HepG2 (cell line): ENCODE data around the gene VAPB. TPM values are rescaled to one million over a fixed set of nuclear protein-coding genes. Genes with fewer than 3 reads are reported as not detected.

ENCODE experiments used
- ATAC-seq: fragments of 200-7000 bp; cut with Tn5 transposase; 3 replicates; pipeline ENCODE4 v1.9.1; 2020; ENCODE audit warnings: mild to moderate bottlenecking, moderate library complexity
- BruUV-seq: library from RNA; stranded (reverse); fragments of 400-500 nt; replicated peaks from 2 replicates; lab custom pipeline; 2021; lab: Mats Ljungman, UMichigan
- CTCF ChIA-PET: fragments of 300-600 bp; formaldehyde crosslinking; extraction: SDS; loops from one replicate; lab custom pipeline; 2021; ENCODE audit warnings: low total read pairs, inconsistent platforms, low intra/inter-chr PET ratio; lab: Yijun Ruan, JAX
- POLR2A ChIA-PET: fragments of 350-600 bp; sonication (Branson Sonifier 250); formaldehyde crosslinking; loops from one replicate; lab custom pipeline; 2020; ENCODE audit warnings: antibody characterized with exemption, inconsistent platforms; lab: Yijun Ruan, JAX
- DNase-seq: peaks from one replicate; pipeline ENCODE4 v3.0.0-alpha.2; 2015; ENCODE audit warnings: low spot score
- FAIRE-seq: peaks from 3 replicates; lab custom pipeline; 2011; peaks lifted over from hg19 to GRCh38; lab: Jason Lieb, UNC
- H2AFZ ChIP-seq: one replicate; pipeline ENCODE4 v1.6.1; 2011; ENCODE audit warnings: low read length, inconsistent platforms
- H3K27ac ChIP-seq: fragments of 300-600 bp; 3 replicates; pipeline ENCODE4 v1.8.0; 2011; ENCODE audit warnings: mixed run types, mild to moderate bottlenecking, mixed read lengths, low read length, inconsistent platforms; ENCODE audit not compliant: insufficient read depth; ENCODE audit errors: extremely low read length
- H3K27me3 ChIP-seq, 2 experiments: fragments of 200-600 bp in 1 of 2; 2 replicates in 1 of 2; 3 replicates in 1 of 2; pipeline versions ENCODE4 v1.6.0 to v1.8.0; 2011; ENCODE audit warnings: low read length in 2 of 2, mild to moderate bottlenecking in 2 of 2, moderate library complexity in 2 of 2, inconsistent platforms in 1 of 2; ENCODE audit not compliant: insufficient read depth in 2 of 2, control insufficient read depth in 1 of 2
- H3K36me3 ChIP-seq, 2 experiments: fragments of 200-600 bp in 1 of 2; replicated peaks in 1 of 2; 2 replicates in 1 of 2; 3 replicates in 1 of 2; pipeline versions ENCODE4 v1.5.1 to v1.8.0; 2011; ENCODE audit warnings: low read length in 2 of 2, inconsistent platforms in 1 of 2; ENCODE audit not compliant: insufficient read depth in 2 of 2, control insufficient read depth in 1 of 2
- H3K4me1 ChIP-seq: 2 replicates; pipeline ENCODE4 v1.5.1; 2012; ENCODE audit warnings: low read length, inconsistent platforms; ENCODE audit not compliant: insufficient read depth
- H3K4me2 ChIP-seq: 2 replicates; pipeline ENCODE4 v1.6.0; 2011; ENCODE audit warnings: low read depth, low read length, inconsistent platforms
- H3K4me3 ChIP-seq, 3 experiments: fragments of 200-600 bp in 1 of 3; sonication (generic), shearing (Covaris generic) in 1 of 3; replicated peaks in 1 of 3; 2 replicates each; pipeline ENCODE4 v1.5.1; 2011 to 2016; ENCODE audit warnings: low read length in 3 of 3, inconsistent platforms in 2 of 3, low read depth in 2 of 3, mild to moderate bottlenecking in 2 of 3, control low read depth in 1 of 3, mixed read lengths in 1 of 3; ENCODE audit not compliant: insufficient read depth in 1 of 3
- H3K79me2 ChIP-seq: one replicate; pipeline ENCODE4 v1.6.1; 2011; ENCODE audit warnings: low read length, inconsistent platforms; ENCODE audit not compliant: insufficient read depth
- H3K9ac ChIP-seq: 2 replicates; pipeline ENCODE4 v1.6.0; 2011; ENCODE audit warnings: mild to moderate bottlenecking, low read depth, low read length, inconsistent platforms; ENCODE audit not compliant: insufficient read depth
- H3K9me3 ChIP-seq: 2 replicates; pipeline ENCODE4 v1.5.1; 2012; ENCODE audit warnings: mild to moderate bottlenecking, low read length
- H4K20me1 ChIP-seq: 2 replicates; pipeline ENCODE4 v1.6.0; 2011; ENCODE audit warnings: inconsistent platforms, mild to moderate bottlenecking, low read length, moderate library complexity; ENCODE audit not compliant: insufficient read depth
- ARNT2 ChIP-seq: sonication (generic); formaldehyde crosslinking; IDR thresholded peaks from 2 replicates; pipeline ENCODE4 v1.8.0; 2022; ENCODE audit warnings: mild to moderate bottlenecking, low read depth, missing genetic modification reagents, moderate library complexity
- BRCA1 ChIP-seq: sonication (generic); formaldehyde crosslinking; IDR thresholded peaks from 2 replicates; pipeline ENCODE4 v1.4.0; 2020; ENCODE audit warnings: missing genetic modification reagents
- FOXO1 ChIP-seq: sonication (generic); formaldehyde crosslinking; IDR thresholded peaks from 2 replicates; pipeline ENCODE4 v1.4.0; 2020; ENCODE audit warnings: missing genetic modification reagents
- HCFC1 ChIP-seq: fragments of 150-350 bp; IDR thresholded peaks from 2 replicates; pipeline ENCODE4 v1.6.1; 2014; ENCODE audit warnings: low read depth, low read length
- HMG20B ChIP-seq: conservative IDR thresholded peaks from 2 replicates; pipeline ENCODE4 v1.6.1; 2016; ENCODE audit warnings: missing genetic modification reagents, missing compliant biosample characterization
- IRX3 ChIP-seq: sonication (generic); formaldehyde crosslinking; IDR thresholded peaks from 2 replicates; pipeline ENCODE4 v1.8.1; 2023; ENCODE audit warnings: mild to moderate bottlenecking, low read depth, missing genetic modification reagents, borderline replicate concordance
- KLF12 ChIP-seq: sonication (generic); formaldehyde crosslinking; IDR thresholded peaks from 2 replicates; pipeline ENCODE4 v1.4.0; 2020; ENCODE audit warnings: missing genetic modification reagents, borderline replicate concordance
- MBNL3 ChIP-seq: fragments of 250-450 bp; sonication (Bioruptor Pico); conservative IDR thresholded peaks from 2 replicates; pipeline ENCODE4 v1.8.0; 2022; ENCODE audit warnings: mild to moderate bottlenecking, inconsistent platforms
- NCOR1 ChIP-seq: fragments of 200-600 bp; sonication (generic); IDR thresholded peaks from 2 replicates; pipeline ENCODE4 v1.7.0; 2017; ENCODE audit warnings: antibody characterized with exemption, low read length, borderline replicate concordance
- NFYB ChIP-seq: sonication (generic); formaldehyde crosslinking; IDR thresholded peaks from 2 replicates; pipeline ENCODE4 v1.4.0; 2020; ENCODE audit warnings: missing genetic modification reagents
- SIN3B ChIP-seq: fragments of 150-350 bp; IDR thresholded peaks from 2 replicates; pipeline ENCODE4 v1.6.1; 2014; ENCODE audit warnings: low read length
- SMAD1 ChIP-seq: sonication (generic); formaldehyde crosslinking; IDR thresholded peaks from 2 replicates; pipeline ENCODE4 v1.4.0; 2020; ENCODE audit warnings: missing genetic modification reagents, low read depth, mild to moderate bottlenecking, borderline replicate concordance
- TCF12 ChIP-seq, 2 experiments: fragments of 450-650 bp in 1 of 2; sonication (generic) in 1 of 2; formaldehyde crosslinking in 1 of 2; IDR thresholded peaks; 2 replicates each; pipeline versions ENCODE4 v1.6.1 to v1.8.0; 2017 to 2022; ENCODE audit warnings: antibody characterized with exemption in 1 of 2, mild to moderate bottlenecking in 1 of 2, missing genetic modification reagents in 1 of 2, moderate library complexity in 1 of 2
- U2AF2 ChIP-seq: fragments of 200-400 bp; formaldehyde crosslinking; IDR thresholded peaks from 2 replicates; pipeline ENCODE4 v1.6.1; 2017; ENCODE audit warnings: low read depth, mild to moderate bottlenecking, low read length
- ZNF607 ChIP-seq: sonication (generic); formaldehyde crosslinking; IDR thresholded peaks from 2 replicates; pipeline ENCODE4 v1.5.1; 2020; ENCODE audit warnings: missing genetic modification reagents, mild to moderate bottlenecking, borderline replicate concordance
- ZNF7 ChIP-seq: IDR thresholded peaks from 2 replicates; pipeline ENCODE4 v1.6.1; 2016; ENCODE audit warnings: missing biosample characterization, missing genetic modification reagents
- ZNF724P ChIP-seq: sonication (generic); formaldehyde crosslinking; IDR thresholded peaks from 2 replicates; pipeline ENCODE4 v1.8.0; 2022; ENCODE audit warnings: missing genetic modification reagents, borderline replicate concordance
- WGBS: methylation state at CpG from one replicate; pipeline ENCODE4 v1.1.6; 2017; ENCODE audit warnings: low lambda C conversion rate; 5-methylcytosine and 5-hydroxymethylcytosine counted together
- in situ Hi-C: cut with HindIII; loops from 2 replicates; pipeline ENCODE4 v1.10.0; 2017; ENCODE audit warnings: low pct_unique_long_range_greater_than_20kb; ENCODE audit not compliant: extremely low pct_ligation_motif_present
- intact Hi-C: fragments of 100-400 bp; cut with micrococcal nuclease; formaldehyde crosslinking; loops from one replicate; pipeline ENCODE4 v1.10.0; 2022; ENCODE audit not compliant: unreplicated experiment
- polyA plus RNA-seq, 8 experiments: library from polyadenylated mRNA; depleted of rRNA in 3 of 8; stranded (reverse) in 7 of 8; unstranded in 1 of 8; fragments of >200 nt; fragmentation: Illumina TruSeq in 4 of 8; extraction: Trizol in 4 of 8; gene quantifications; 2 replicates each; pipeline versions ENCODE4 v1.2.1 to v1.2.3, GENCODE V29; 2011 to 2016; ENCODE audit warnings: low read depth in 4 of 8, missing spikeins in 1 of 8, mixed read lengths in 1 of 8; ENCODE audit not compliant: insufficient read depth in 1 of 8
- total RNA-seq, 5 experiments: library from RNA; depleted of rRNA; stranded (reverse); fragments of >200 nt; fragmentation: Illumina TruSeq; extraction: Trizol; gene quantifications; 2 replicates each; pipeline ENCODE4 v1.2.3, GENCODE V29; 2016; ENCODE audit warnings: low read depth in 1 of 5
- TF ChIP-seq, protein P1 (sequence below): sonication (generic); formaldehyde crosslinking; IDR thresholded peaks from 2 replicates; pipeline ENCODE4 v1.4.0; 2020; ENCODE audit warnings: missing genetic modification reagents

Gene VAPB
- total and polyA plus RNA-seq, 2 of the 13 experiments (the other 11 are each of a cell fraction or from before 2014, with no cell fraction given) = 18.6 to 48.5 TPM

DNA sequence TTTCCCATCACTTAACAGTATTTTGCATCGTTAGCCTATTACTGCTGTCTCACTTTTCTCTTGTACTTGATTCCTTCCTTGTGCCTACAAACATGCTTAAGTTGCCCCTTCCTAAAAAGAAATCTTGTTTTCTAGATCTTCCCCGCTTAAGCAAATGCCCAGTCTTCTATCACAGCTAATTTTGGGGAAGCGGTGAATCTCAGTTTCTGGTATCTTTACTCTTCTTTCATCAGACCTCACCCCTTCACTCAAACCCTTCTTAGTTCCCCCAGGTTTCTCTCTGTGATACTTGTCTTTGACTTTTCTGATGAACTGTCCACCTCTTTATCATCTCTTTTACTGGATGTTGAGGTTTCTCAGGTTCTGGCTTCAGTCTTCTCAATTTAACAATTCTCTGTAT lies 14.2 kb downstream of the VAPB start:
- TF ChIP-seq NFYB (CRISPR knock-in tag) = no peak
- no peak for TF ChIP-seq HMG20B (CRISPR knock-in tag)
- TF ChIP-seq, protein P1, sequence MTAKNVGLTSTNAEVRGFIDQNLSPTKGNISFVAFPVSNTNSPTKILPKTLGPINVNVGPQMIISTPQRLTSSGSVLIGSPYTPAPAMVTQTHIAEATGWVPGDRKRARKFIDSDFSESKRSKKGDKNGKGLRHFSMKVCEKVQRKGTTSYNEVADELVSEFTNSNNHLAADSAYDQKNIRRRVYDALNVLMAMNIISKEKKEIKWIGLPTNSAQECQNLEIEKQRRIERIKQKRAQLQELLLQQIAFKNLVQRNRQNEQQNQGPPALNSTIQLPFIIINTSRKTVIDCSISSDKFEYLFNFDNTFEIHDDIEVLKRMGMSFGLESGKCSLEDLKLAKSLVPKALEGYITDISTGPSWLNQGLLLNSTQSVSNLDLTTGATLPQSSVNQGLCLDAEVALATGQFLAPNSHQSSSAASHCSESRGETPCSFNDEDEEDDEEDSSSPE (CRISPR knock-in tag) = no peak
- TF ChIP-seq ZNF724P (CRISPR knock-in tag) = no peak
- TF ChIP-seq SIN3B = no peak
- TF ChIP-seq FOXO1 (CRISPR knock-in tag) = no peak
- TF ChIP-seq NCOR1 = no peak
- TF ChIP-seq KLF12 (CRISPR knock-in tag) = no peak
- no peak for TF ChIP-seq IRX3 (CRISPR knock-in tag)
- no peak for TF ChIP-seq MBNL3
- TF ChIP-seq U2AF2 = no peak
- no peak for TF ChIP-seq ARNT2 (CRISPR knock-in tag)
- no peak for TF ChIP-seq HCFC1
- TF ChIP-seq ZNF607 (CRISPR knock-in tag) = no peak
- no peak for TF ChIP-seq SMAD1 (CRISPR knock-in tag)
- TF ChIP-seq BRCA1 (CRISPR knock-in tag) = no peak
- TF ChIP-seq ZNF7 (CRISPR knock-in tag) = no peak
- TF ChIP-seq TCF12 (IDR thresholded peaks at IDR 0.05) = no peak
- no peak for TF ChIP-seq TCF12 (CRISPR knock-in tag; IDR thresholded peaks at IDR 0.05)
- H4K20me1 ChIP-seq = peaks cover 24% of the 10 kb centered on the region
- peaks cover 3 to 8% of the 10 kb centered on the region in 2 experiments; a peak in 2 of 5 replicates for H3K36me3 ChIP-seq
- 96% methylated on average over 3 of the region's 3 CpGs for WGBS
- H2AFZ ChIP-seq = no peak overlapping the region
- H3K4me3 ChIP-seq = no peak overlapping the region
- ATAC-seq (no peak), FAIRE-seq (no peak), DNase-seq (no peak)
- ChIA-PET CTCF (no interaction called here), POLR2A (no interaction called here)
- no peak overlapping the region for H3K27ac ChIP-seq
- H3K9me3 ChIP-seq = no peaks in the 10 kb centered on the region
- no peak overlapping the region for H3K9ac ChIP-seq
- no peak overlapping the region for H3K4me2 ChIP-seq
- intact Hi-C loops (no loop called here), in situ Hi-C loops (no loop called here)
- BruUV-seq = no TSS peak
- H3K79me2 ChIP-seq = peaks cover 100% of the 10 kb centered on the region
- H3K4me1 ChIP-seq = peaks cover 48% of the 10 kb centered on the region
- H3K27me3 ChIP-seq = no peaks in the 10 kb centered on the region
